Nephron (organoid): ENCODE data around the gene FAM83B.

Source experiments
- H3K27ac Mint-ChIP-seq, 3 experiments: 2 replicates each; pipeline ENCODE4 v1.8.0; 2020; ENCODE audit warnings: mixed read lengths in 3 of 3, mild to moderate bottlenecking in 2 of 3, moderate library complexity in 1 of 3
- H3K27me3 Mint-ChIP-seq: 2 replicates; pipeline ENCODE4 v1.8.0; 2021; ENCODE audit warnings: low read depth, mild to moderate bottlenecking, moderate library complexity, mixed read lengths
- H3K36me3 Mint-ChIP-seq: 2 replicates; pipeline ENCODE4 v1.8.0; 2020; ENCODE audit warnings: low read depth, mixed read lengths
- H3K4me1 Mint-ChIP-seq: 2 replicates; pipeline ENCODE4 v1.8.0; 2020; ENCODE audit warnings: mixed read lengths
- H3K4me3 Mint-ChIP-seq, 3 experiments: 2 replicates each; pipeline ENCODE4 v1.8.0; 2020; ENCODE audit warnings: mild to moderate bottlenecking in 3 of 3, mixed read lengths in 3 of 3, moderate library complexity in 2 of 3
- H3K9me3 Mint-ChIP-seq: 2 replicates; pipeline ENCODE4 v1.8.0; 2020; ENCODE audit warnings: mixed read lengths
- CTCF ChIP-seq, 3 experiments: fragments of 200-600 bp; sonication (generic); IDR thresholded peaks; one replicate each; pipeline ENCODE4 v1.5.0; 2021; ENCODE audit warnings: antibody characterized with exemption in 3 of 3; ENCODE audit not compliant: unreplicated experiment in 3 of 3

FAM83B gene

GRCh38 chr6:54898767-54899166 is 52.2 kb downstream of the FAM83B start:
- Mint-ChIP-seq H3K4me3 (no peak overlapping the region), H3K36me3 (no peaks in the 10 kb centered on the region), H3K4me1 (peaks cover 5% of the 10 kb centered on the region), H3K27me3 (no peaks in the 10 kb centered on the region), H3K9me3 (no peaks in the 10 kb centered on the region), H3K27ac (no peak overlapping the region)
- TF ChIP-seq CTCF (IDR thresholded peaks at IDR 0.05; ENCODE audit: unreplicated experiment in 3 of 3): no peak

GRCh38 chr6:54899442-54899841 is 52.9 kb downstream of the FAM83B start:
- H3K4me3 Mint-ChIP-seq: no peak overlapping the region
- H3K36me3 Mint-ChIP-seq: no peaks in the 10 kb centered on the region
- no peak for TF ChIP-seq CTCF (IDR thresholded peaks at IDR 0.05; ENCODE audit: unreplicated experiment in 3 of 3)
- H3K27ac Mint-ChIP-seq: no peak overlapping the region
- peaks cover 5% of the 10 kb centered on the region for H3K4me1 Mint-ChIP-seq
- H3K9me3 Mint-ChIP-seq: no peaks in the 10 kb centered on the region
- no peaks in the 10 kb centered on the region for H3K27me3 Mint-ChIP-seq

GRCh38 chr6:54899986-54900385 is 53.4 kb downstream of the FAM83B start:
- Mint-ChIP-seq H3K4me1 (peaks cover 5% of the 10 kb centered on the region), H3K4me3 (no peak overlapping the region), H3K36me3 (no peaks in the 10 kb centered on the region), H3K27me3 (no peaks in the 10 kb centered on the region), H3K27ac (no peak overlapping the region), H3K9me3 (no peaks in the 10 kb centered on the region)
- no peak for TF ChIP-seq CTCF (IDR thresholded peaks at IDR 0.05; ENCODE audit: unreplicated experiment in 3 of 3)

GRCh38 chr6:54900666-54901065 is 54.1 kb downstream of the FAM83B start:
- no peaks in the 10 kb centered on the region for H3K36me3 Mint-ChIP-seq
- no peak for TF ChIP-seq CTCF (IDR thresholded peaks at IDR 0.05; ENCODE audit: unreplicated experiment in 3 of 3)
- H3K27me3 Mint-ChIP-seq: no peaks in the 10 kb centered on the region
- H3K9me3 Mint-ChIP-seq: no peaks in the 10 kb centered on the region
- peaks cover 5% of the 10 kb centered on the region for H3K4me1 Mint-ChIP-seq
- no peak overlapping the region for H3K4me3 Mint-ChIP-seq
- no peak overlapping the region for H3K27ac Mint-ChIP-seq

- H3K27me3 Mint-ChIP-seq: no peaks in the 10 kb centered on the region
- no peak overlapping the region for H3K4me3 Mint-ChIP-seq
- H3K4me1 Mint-ChIP-seq: peaks cover 5% of the 10 kb centered on the region
- TF ChIP-seq CTCF (IDR thresholded peaks at IDR 0.05; ENCODE audit: unreplicated experiment in 3 of 3): no peak
- H3K27ac Mint-ChIP-seq: no peak overlapping the region
- no peaks in the 10 kb centered on the region for H3K36me3 Mint-ChIP-seq
- no peaks in the 10 kb centered on the region for H3K9me3 Mint-ChIP-seq
Observed at GRCh38 chr6:54903884-54904283, 57.3 kb downstream of the FAM83B start.

GRCh38 chr6:54907355-54907754 is 60.8 kb downstream of the FAM83B start:
- H3K9me3 Mint-ChIP-seq: no peaks in the 10 kb centered on the region
- H3K4me3 Mint-ChIP-seq: no peak overlapping the region
- no peak overlapping the region for H3K27ac Mint-ChIP-seq
- no peak for TF ChIP-seq CTCF (IDR thresholded peaks at IDR 0.05; ENCODE audit: unreplicated experiment in 3 of 3)
- H3K27me3 Mint-ChIP-seq: no peaks in the 10 kb centered on the region
- peaks cover 13% of the 10 kb centered on the region for H3K4me1 Mint-ChIP-seq
- no peaks in the 10 kb centered on the region for H3K36me3 Mint-ChIP-seq
